ENCODE data around the gene EPC1. TPM values are rescaled to one million over a fixed set of nuclear protein-coding genes. Genes with fewer than 3 reads are reported as not detected.

EPC1 gene
- total and polyA plus RNA-seq, 10 of the 15 experiments (the other 5 are each of a cell fraction or from before 2014, with no cell fraction given): 6.8 to 59.2 (median 19.4) TPM

GRCh38 chr10:32348297-32349198 is 1.6 kb upstream of the EPC1 start:
- CTCF ChIA-PET: interaction anchor here (0.9 to 3.7 kb wide), 14 partner anchors 8 to 661 kb away, joined by 3 to 19 read pairs (median 4); partner anchors contain the start of gene CCDC7
- Histone ChIP-seq H3K4me2 (ENCODE audit: control insufficient read depth, insufficient read depth) (peak overlapping the region; percentile 68), H3K9ac (ENCODE audit: control insufficient read depth, insufficient read depth, low read length) (peak overlapping the region; percentile 46; the same call in 1 of the 2 replicates), H2AFZ (ENCODE audit: control insufficient read depth, low read depth, low read length) (no peak overlapping the region), H3K27me3 (replicated peaks in 1 of 2; ENCODE audit: control insufficient read depth in 2 of 2, insufficient read depth in 2 of 2, low read length in 1 of 2) (no peaks in the 10 kb centered on the region), H4K20me1 (ENCODE audit: control insufficient read depth, insufficient read depth) (no peaks in the 10 kb centered on the region), H3K4me3 (peak overlapping the region; percentile 72; the same call in 1 of the 2 replicates), H3K4me1 (ENCODE audit: control insufficient read depth, insufficient read depth, low read length) (peaks cover 12% of the 10 kb centered on the region), H3K79me2 (ENCODE audit: control insufficient read depth, insufficient read depth, low read length) (peaks cover 41% of the 10 kb centered on the region), H3K36me3 (ENCODE audit: control insufficient read depth in 2 of 2, insufficient read depth in 2 of 2, low read length in 1 of 2) (peaks cover 0 to 6% of the 10 kb centered on the region in 2 experiments; a peak in 1 of 4 replicates), H3K27ac (ENCODE audit: control insufficient read depth, insufficient read depth) (no peak overlapping the region), H3K9me3 (replicated peaks; ENCODE audit: control insufficient read depth, insufficient read depth, low read length) (no peaks in the 10 kb centered on the region)
- in situ Hi-C loops (cut with MboI): loop anchor here (10.0 kb wide), 2 partner anchors 94 to 294 kb away; partner anchors contain the start of gene KIF5B
- no TSS peak for BruUV-seq (replicated peaks)
- intact Hi-C loops (cut with micrococcal nuclease; ENCODE audit: unreplicated experiment): loop anchor here (10.0 kb wide), 1 partner anchor 294 kb away; the partner anchor contains the start of gene KIF5B
- SMC1A ChIA-PET (ENCODE audit: uncharacterized antibody, unreplicated experiment): interaction anchor here (0.9 to 2.8 kb wide), 18 partner anchors 11 to 1006 kb away, joined by 3 to 25 read pairs (median 4); no protein-coding TSS in a partner anchor
- no peak for DNase-seq (ENCODE audit: low read depth, low spot score)
- RAD21 ChIA-PET (ENCODE audit: unreplicated experiment): interaction anchor here (0.8 to 2.6 kb wide), 9 partner anchors 11 to 92 kb away, joined by 3 to 14 read pairs (median 4); no protein-coding TSS in a partner anchor
- ATAC-seq: no peak
- TF ChIP-seq POLR2AphosphoS5 (IDR thresholded peaks at IDR 0.05; ENCODE audit: low read length): 0 out of 2 replicates have a peak, but pooled peaks have one; percentile 22
- no peak for TF ChIP-seq STAT3 (IDR thresholded peaks at IDR 0.05; ENCODE audit: low read depth, low read length)
- POLR2A ChIA-PET: interaction anchor here (0.8 to 2.1 kb wide), 10 partner anchors 12 to 41 kb away, joined by 3 to 9 read pairs (median 4); no protein-coding TSS in a partner anchor
- no peak for FAIRE-seq
- 40% methylated on average over 18 of the region's 18 CpGs for WGBS (ENCODE audit: insufficient coverage, insufficient replicate concordance, low lambda C conversion rate, missing lambda C conversion rate)

Measured in GM12878 (cell line).